Inflammatory macrophage (primary cell): ENCODE results near the gene IMPG1.
"Not testable (repeated sequence)": the region's sequence is repeated elsewhere in the genome, so short reads cannot be mapped to it uniquely, and the experiment has no call there.

Experiments
- DNase-seq, 2 donors: peaks; one replicate each; pipeline ENCODE4 v3.0.0-alpha.2; 2020 to 2022

The IMPG1 gene

DNA sequence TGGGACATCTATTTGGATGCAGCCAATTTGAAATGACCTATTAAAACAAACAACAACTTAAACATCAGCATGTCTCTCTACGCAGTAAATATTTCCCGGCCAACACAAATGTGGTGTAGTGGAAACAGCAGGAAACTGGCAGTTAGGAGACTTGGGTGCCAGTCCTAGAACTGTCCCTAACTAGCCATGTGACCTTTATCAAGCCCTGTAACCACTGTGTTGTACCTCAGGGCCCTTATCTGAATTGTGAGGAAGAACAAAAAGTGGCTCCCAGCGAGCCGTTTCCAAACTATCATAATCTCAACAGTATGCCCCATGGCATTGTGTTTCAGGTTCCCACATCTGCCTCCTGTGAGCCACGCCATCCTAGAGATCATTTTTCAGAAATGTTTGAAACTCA, 124.5 kb downstream of the IMPG1 start:
- no peak for DNase-seq

DNA sequence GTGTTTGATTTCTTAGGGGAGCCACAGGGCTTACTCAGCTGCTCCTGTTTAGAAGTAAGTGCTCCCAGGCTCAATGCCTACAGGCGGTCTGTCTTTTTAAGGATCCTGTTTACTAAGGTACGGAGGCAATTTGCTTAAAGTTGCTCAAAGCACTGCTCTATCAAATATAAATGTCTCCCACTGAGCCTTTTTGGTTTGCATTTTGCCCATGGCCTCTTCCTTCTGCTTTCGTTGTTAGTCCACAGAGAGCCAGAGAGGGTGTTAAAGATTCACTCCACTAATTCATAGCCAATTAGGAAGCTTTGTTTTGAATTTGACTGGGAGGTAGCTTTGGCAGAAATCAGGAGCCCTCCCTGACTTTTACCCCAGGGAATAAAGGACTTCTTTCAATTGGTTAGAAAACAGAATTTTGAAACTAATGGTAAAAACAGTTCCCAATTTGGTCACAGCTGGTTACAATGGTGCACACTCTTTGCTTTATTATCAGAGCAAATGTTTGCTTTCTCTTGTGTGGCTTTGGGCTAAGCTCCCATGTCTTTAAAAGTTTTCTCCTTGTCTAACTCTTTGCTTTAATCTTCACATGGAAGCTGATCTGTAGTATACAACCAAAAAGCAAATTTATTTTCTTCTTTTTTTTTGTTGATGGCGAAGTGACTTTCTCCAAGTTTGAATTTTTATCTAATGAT, 126.2 kb downstream of the IMPG1 start:
- DNase-seq, result no peak

DNA sequence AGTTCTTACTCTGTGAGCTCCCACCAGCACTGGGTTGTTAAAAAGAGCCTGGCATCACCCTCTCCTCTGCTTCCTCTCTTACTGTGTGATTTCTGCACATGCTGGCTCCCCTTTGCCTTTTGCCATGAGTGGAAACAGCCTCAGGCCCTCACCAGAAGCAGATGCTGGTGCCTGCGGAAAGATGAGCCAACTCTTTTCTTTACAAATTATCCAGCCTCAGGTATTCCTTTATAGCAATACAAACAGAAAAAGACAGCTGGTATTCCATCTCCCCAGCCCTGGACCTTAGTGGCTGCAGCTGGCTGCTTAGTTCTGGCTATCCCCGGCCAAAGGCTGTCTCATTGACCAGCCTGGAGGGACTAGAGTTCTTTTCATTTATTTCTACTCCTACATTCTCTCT, 129.1 kb downstream of the IMPG1 start:
- DNase-seq, result no peak

DNA sequence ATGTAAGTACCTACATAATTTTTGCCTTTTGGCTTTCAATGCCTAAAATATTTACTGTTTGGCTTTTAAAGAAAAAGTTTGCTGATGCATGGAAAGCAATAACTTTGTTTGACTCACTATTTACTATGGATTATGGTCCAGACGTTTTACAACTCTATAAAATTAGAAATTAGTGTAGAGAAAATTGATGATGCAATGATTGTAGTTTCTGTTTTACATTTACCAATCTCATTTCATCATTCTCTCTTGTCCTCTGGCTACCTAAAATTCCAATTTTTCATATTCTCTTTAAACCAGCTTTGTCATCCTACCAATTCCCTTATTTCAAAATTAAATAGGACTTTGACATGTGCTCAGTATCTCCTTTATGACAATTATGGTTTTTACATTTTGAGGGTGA, 131.0 kb downstream of the IMPG1 start:
- no peak for DNase-seq

DNA sequence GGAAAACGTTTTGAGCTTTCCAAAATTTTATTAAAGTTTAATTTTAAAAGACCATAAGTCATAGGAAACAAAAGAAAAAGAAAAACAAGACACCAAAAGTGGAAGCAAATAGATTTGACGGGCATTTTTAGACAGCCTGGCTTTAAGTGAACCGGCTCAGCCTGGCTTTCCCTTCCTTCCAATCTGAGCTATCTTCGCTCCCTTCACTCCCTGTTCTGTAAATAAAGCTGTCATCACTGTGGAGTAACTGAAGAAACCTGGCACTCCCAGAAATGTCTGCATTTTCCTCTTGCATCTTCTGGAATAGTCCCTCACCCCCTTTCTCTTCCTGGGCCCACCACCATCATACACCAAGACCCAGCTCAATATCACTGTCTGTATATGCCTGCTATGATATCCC, 131.9 kb downstream of the IMPG1 start:
- no peak for DNase-seq

DNA sequence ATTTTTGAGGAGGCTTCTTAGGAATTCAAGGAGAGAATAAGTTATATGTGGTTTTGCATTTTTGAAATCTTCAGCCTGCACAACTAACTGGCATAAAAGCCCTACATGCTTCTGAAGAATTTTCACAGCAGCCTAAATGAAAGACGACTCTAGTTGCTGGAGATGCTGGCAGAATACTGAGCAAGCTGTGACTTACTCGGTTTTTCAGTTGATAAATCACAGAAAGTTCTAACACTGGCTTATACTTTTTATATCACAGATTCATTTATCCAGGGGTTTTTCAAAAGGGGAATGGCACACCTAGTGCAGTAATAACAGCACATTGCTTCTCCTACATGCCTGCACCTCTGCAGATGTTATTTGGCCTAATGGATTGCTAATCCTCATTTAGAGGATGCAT, 134.6 kb downstream of the IMPG1 start:
- no peak for DNase-seq

DNA sequence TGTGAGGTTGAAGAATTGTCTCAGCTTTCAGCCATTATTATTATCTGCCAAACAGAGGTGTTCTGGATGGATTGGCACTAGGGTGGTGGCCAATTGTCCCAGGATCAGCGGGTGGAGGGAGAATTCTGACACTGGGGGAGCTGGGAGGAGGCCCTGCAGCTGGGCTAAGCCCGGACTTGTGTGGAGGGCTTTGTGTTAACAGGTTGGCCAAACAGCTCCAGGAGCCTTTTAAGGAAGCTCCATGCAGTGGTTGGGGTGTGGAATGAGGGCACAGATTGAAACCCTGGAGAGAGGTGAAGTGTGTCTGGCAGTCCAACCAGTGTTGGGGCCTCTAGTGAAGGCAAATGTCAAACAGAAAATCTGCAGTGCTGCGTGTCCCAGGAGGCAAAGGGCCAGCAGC, 135.8 kb downstream of the IMPG1 start:
- DNase-seq, result no peak

DNA sequence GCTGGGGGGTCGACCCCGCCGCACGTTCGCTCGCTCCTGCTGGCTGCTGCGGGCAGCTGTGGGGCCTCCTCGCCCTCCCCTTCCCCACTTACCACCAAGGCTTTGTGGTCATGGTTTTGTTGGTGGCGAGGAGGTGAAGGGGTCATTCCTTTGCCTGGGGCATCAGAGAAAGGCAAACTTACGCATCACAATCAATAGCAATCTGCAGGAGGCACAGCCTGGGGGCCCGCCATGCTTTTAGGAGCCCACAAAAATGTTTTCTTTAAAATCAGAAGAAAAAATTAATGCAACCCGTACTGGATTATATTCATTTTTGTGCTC, 137.0 kb downstream of the IMPG1 start:
- no peak for DNase-seq

DNA sequence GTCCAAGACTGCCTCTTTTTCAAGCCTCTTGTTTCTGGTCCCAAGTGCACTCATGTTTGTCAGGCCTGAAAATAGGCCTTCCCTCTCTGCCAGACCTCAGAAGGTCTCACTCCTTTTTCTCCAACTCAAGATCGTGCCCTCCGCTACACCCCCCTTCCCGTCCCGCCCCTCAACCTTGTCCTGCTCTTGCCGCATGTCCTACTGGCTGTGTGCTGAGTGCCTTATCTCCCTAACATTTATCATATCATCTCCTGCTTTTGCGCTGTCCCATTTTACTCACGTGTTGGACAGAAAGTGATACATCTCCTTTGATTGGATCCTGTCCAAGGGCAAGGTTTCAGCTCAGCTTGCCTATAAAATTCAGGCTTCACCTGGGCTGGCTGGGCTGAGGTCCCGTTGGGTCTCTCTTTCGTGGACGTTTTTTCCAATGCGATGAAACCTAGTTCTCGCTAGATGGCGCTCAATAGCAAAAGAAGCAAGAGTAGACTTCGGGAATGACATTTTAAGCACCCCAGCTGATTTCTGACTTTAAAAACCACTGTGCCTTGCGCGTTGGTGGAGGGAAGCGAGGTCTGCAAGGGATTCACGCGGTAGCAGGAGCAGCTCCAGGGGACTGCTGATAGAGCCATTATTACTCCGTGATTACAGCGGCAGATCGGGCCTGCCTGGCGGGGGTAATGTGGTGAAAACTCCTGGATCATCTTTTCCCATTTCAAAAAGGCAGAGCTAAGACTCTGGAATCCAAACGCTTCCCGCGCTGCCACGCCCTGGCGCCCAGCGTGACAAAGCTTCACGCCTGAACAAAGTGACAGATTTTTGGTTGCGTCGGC, 137.6 kb downstream of the IMPG1 start:
- peak; percentile 54 to 63 for DNase-seq

DNA sequence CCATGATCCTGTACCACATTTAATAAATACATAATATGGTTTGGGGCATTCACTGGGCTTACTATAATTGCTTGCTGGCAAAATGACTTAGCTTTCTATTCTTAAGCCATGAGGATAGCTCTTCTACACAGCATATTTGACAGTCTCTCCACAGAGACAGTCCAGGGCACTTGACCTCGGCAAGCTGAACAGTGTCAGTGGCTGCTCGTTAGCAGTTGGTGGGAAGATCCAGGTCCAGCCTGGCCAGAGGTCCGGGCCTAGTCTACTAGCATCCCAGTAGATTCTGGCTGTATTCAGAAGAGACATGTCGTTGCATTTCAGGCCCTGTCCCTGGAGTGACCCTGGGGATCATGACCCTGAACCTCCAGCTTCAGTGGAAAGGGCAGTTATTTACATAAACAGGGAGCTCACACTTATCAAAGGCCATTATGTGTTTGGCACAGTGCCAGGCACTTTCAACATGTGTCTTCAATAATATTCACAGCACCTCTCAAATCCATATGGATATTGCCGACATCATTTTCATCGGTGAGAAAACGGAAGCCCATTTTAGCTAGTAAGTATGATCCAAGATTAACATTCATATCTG, 139.0 kb downstream of the IMPG1 start:
- no peak for DNase-seq

DNA sequence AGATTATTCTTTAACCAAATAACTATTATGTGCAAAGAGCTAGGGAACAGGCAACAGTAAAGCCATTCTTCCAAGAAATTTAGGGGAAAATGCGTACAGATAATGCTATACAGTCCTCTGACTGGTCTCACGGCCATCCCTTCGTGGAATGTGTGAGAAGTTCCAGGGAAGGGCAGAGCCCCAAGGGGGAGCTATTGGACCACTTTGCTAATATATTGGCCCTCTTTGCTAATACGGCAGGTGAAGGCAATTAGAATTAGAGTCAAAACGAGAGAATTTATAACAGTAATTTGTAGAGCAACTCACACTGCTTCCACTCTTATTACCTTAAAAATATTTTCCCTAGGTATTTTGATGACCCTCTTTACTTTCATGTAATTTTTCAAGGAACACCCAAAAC, 140.4 kb downstream of the IMPG1 start:
- DNase-seq, result no peak

DNA sequence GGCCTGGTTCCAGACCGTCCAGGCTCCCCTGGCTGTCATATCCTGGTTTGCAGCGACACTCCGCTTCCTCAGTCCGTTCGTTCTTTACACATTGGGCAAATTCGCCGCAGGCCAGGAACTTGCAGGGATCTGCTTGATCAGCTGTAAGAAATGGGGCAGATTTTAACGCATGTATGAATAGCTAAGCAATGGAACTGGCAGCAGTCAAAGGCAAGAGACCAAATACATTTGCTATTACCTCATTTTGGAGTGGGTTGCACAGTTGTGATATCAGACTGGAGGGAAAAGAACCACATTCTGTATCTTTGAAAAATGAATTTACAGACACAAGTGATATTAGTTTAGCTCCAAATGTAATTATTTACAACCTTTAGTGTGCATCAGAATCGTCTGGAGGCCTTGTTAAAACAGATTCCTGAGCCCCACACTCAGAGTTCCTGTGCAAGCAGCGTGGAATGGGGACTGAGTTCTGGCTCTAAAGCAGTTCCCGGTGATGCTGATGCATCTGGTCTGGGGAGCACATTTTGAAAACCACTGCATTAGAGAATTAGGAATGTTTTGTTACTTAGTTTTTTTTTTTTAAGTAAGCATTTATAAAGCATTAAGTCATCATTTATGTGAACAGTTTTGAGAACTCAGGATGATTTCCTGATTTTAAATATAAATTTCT, 141.3 kb downstream of the IMPG1 start:
- no peak for DNase-seq

DNA sequence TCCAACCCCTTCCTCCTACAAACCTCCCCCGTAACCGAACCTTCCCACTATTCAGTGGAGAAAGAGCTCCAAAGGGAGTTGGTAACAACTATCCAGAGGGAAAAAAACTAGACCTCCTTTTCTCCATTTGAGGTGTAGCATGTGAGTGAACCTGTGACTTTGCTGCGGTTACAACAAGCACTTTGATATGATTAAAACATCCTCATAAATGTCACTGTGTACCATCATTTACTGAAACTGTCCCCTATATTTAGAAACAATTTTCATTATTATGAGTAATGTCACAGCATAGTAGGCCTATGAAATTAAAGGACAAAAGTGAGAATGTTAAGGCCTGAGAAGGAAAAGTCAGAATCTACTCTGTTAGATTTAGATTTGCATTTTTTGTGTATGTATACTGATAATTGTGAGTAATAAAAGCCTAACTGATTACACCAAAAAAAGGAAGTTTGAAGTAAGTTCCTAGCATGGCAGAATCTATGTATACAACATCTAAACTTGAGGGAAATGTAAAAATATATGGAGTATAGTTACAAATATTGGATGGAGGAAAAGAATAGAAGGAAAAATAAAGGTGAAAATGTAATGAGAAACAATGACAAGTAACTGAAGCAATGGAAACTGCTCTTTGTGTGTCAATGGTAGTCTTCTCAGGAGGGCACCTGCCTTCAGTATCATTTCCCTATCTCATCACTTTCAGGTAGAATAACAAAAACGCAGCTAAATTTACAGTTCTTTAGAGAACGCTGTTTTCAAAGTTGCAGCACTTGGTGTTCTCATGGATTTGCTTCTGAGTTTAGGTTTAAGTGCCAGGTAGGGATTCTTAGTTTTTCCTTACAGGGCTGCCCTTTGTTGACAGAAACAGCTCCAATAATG, 145.9 kb downstream of the IMPG1 start:
- DNase-seq, result no peak

DNA sequence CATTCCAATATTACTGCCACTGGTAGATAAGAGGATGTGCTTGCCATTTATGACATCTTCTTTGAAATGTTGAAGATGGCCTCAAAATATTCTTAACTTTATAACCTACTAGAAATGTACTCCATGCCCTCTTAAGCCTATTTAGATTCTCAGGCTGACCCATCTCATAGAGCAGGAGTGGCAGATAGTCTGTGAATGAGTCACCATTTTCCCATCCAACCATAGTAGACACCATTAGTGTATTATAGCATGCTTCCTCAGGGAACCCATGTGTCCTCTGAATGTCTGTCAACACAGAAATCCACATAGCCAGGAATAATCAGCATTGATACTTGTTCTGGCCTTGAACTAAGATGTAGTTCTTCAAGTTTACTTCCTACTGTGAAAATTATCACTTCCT, 150.2 kb downstream of the IMPG1 start:
- no peak for DNase-seq

DNA sequence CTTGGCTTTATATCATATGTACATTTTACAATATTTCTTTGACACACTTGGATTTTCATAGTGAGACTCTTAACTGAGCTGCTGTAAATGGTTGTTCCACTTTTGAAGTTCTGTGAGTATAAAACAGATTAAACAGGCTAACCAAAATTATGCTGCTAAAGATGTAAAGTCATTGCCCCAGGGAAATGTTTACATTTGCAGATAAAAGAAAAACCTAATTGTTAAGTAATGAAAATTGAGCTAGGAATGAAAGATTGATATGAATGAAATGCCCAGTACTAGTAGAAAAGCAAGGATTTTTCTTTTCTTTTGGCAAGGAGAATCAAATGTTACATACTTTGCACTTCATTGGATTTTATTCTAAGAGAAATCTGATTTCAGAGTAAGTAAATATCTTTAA, 159.4 kb downstream of the IMPG1 start:
- no peak for DNase-seq

DNA sequence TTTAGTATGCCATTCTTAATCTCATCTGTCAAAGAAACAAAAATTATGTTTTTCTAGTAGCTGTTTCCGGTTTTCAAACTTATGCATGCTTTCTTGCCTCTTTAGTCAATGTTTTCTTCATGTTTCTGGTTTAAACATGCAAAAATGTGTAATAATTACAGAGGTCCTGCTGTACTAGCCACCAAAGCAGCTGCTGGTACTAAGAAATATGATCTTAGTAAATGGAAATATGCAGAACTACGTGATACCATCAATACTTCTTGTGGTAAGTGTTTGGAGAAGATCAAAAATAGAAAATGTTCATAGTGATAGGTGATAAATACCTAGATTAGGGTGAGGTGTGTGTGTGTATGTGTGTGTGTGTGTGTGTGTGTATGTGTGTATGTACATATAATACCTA, 165.0 kb downstream of the IMPG1 start:
- DNase-seq, result no peak

DNA sequence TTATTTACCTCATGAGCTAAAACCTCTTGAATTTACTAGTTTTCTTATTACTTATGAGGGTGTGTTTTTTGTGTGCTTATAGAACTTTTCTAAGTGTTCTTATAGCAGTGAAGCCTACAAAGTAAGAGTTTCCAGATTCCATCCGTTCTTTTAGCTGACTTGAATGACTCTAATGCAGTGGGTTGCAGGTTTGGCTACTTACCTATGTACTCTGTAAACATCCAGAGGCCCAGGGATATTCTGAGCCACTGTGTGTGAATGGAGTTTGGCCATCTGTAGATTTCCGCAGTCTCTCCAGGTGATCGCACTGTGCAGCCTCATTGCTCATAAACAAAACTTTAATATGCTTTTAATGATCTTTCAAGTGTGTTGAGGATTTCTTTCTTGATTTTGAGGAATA, 165.6 kb downstream of the IMPG1 start:
- no peak for DNase-seq

DNA sequence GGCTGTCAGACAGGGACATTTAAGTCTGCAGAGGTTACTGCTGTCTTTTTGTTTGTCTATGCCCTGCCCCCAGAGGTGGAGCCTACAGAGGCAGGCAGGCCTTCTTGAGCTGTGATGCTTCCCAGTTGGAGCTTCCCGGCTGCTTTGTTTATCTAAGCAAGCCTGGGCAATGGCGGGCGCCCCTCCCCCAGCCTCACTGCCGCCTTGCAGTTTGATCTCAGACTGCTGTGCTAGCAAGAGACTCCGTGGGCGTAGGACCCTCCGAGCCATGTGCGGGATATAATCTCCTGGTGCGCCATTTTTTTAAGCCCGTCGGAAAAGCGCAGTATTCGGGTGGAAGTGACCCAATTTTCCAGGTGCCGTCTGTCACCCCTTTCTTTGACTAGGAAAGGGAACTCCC, 167.3 kb downstream of the IMPG1 start:
- not testable (repeated sequence) for DNase-seq

DNA sequence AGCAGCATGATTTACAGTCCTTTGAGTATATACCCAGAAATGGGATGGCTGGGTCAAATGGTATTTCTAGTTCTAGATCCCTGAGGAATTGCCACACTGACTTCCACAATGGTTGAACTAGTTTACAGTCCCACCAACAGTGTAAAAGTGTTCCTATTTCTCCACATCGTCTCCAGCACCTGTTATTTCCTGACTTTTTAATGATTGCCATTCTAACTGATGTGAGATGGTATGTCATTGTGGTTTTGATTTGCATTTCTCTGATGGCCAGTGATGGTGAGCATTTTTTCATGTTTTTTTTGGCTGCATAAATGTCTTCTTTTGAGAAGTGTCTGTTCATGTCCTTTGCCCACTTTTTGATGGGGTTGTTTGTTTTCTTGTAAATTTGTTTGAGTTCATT, 172.2 kb downstream of the IMPG1 start:
- not testable (repeated sequence) for DNase-seq

DNA sequence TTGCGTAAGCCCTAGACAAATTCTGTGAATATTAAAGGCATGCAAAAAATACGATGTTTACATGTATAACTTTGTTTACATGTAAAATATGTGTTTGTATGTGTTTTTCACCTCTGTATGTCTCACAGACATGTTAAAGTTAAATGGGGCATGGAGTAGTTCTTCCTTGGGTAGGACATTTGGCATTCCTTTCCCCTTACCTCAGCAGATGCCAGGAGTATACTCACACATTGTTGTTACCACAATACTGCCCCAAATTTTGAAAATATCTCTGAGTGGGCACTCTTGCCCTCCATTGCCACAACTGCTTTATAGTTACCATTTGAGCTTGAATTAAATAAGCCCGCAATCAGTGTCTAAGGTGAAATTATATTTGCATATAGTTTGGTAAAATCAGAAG, 175.9 kb downstream of the IMPG1 start:
- no peak for DNase-seq

DNA sequence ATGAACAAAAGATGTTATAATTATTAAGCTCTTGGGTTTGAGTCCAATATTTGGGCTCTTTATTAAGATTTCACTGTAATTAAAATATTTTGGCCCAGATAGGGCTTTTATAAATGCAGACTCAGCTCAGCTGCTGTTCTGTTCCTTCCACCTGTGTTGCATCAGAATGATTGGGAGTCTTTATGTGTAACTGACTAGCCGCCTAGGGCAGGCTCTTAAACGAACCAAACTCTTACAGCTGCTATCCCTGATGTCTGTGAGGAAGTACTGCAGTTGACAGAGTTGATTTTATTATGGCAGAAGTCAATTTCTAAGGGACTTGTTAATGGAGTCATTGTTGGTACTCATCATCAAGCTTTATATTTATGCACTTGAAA, 178.7 kb downstream of the IMPG1 start:
- DNase-seq, result no peak

DNA sequence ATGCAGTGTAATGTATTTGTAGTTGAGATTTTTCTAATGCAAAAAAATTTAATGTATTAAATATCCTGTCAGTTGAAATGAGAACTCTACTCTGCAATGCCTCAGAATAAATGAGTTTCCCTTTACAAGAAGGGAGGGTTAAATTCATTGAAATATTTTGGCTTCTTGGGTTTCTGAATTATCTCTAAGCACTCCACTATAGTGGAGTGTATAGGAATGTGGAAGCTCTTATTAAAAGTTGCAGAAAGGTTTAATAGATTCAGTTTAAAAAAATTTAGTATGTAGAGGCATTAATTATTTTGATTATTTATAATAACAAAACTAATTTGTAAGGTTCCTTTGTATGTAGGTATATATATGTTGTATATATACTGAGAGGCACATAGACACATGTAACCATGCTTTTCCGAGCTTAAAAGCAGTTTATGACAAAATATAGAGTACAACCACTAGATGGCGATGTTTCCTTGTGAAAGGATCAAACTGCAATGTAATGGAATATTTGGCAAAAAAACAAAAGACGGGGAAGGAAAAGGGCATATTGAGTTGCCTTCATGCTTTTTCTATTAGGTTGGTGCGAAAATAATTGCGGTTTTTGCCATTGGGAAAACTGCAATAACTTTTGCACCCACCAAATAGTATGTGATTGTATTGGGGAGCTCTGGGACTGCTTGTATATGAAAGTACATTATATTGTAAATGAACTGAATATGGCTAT, 179.2 kb downstream of the IMPG1 start:
- DNase-seq, result peak; percentile 15 to 54
